GM21381 (cell line): Measurements from ENCODE around the gene TPPP.
"Not testable (repeated sequence)": the region's sequence is repeated elsewhere in the genome, so short reads cannot be mapped to it uniquely, and the experiment has no call there.

Experiments
- ATAC-seq: cut with Tn5 transposase; IDR thresholded peaks from one replicate; pipeline ENCODE4 v1.9.1; 2021; ENCODE audit warnings: mild to moderate bottlenecking, moderate library complexity; ENCODE audit not compliant: unreplicated experiment

TPPP gene

DNA sequence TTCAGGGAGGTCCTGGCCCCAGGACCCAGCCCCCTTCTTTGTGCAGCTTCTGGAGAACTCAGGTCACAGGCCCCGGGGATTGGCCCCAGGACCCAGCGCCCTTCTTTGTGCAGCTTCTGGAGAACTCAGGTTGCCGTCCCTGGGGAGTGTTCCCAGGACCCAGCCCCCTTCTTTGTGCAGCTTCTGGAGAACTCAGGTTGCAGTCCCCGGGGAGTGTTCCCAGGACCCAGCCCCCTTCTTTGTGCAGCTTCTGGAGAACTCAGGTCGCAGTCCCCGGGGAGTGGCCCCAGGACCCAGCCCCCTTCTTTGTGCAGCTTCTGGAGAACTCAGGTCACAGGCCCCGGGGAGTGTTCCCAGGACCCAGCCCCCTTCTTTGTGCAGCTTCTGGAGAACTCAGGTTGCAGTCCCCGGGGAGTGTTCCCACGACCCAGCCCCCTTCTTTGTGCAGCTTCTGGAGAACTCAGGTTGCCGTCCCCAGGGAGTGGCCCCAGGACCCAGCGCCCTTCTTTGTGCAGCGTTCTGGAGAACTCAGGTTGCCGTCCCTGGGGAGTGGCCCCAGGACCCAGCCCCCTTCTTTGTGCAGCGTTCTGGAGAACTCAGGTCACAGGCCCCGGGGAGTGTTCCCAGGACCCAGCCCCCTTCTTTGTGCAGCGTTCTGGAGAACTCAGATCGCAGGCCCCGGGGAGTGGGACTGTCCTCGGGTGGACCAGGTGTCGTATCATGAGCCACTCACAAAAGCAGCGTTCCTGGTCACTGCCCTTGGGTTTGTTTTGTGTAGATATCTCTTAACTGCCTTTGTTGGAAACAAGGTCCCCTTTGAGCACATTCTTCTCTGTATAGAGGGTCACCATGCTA lies 64.6 kb downstream of the TPPP start:
- not testable (repeated sequence) for ATAC-seq

GRCh38 chr5:627840-628239 lies 65.3 kb downstream of the TPPP start:
- ATAC-seq = no peak

GRCh38 chr5:626850-627249 lies 66.3 kb downstream of the TPPP start:
- no peak for ATAC-seq

GRCh38 chr5:625516-625915 lies 67.6 kb downstream of the TPPP start:
- no peak for ATAC-seq

DNA sequence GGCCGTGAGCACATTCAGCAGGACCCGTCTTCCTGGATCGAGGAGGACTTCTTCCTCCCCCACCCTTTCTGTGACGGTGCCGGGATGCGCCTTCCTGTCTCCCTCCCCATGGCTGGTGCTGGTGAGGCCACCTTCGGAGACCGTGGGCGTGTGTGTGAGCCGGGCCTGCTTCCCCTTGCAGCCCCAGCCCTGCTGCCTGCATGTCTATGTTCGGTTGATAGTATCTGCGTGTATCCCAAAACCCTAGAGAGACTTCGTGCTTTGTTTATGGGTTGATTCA lies 68.3 kb downstream of the TPPP start:
- ATAC-seq = no peak

DNA sequence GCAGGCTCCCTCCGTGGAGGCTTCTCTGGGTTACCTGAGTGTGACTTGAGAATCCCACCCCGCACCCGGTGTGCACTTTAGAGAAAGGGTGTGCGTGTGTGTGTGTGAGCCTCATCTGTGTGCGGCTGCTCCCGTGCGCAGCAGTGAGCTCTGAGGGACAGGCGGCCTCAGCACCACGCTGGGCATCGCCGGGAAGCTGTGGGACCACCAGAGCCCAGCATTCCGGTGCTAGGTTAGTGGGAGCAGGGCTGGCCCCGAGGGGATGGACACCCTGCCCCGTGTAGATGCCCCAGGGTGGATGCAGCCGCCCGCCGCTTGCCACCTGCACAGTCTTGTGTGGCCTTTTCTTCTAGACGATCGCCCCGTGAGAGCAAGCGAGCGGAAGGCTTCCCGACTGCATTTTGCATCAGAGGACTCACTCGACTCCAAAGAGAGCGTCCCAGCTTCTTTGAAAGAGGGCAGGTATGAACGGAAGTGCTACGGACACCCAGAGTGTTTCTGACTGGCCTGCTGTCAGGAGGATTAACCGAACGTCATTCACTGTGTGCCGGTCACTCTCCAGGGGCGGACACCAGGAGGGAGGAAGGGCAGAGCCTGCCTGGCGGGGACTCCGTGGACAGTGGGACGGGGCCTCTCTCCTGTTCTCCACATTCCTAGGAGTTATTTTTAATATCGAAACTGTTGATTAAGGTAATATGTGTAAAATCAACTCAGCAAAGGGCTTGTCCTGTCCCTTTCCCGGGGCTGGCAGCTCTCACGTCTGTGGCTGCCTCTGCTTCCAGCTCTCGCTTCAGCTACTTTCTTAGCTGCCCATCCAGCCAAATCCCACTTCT lies 68.8 kb downstream of the TPPP start:
- no peak for ATAC-seq

DNA sequence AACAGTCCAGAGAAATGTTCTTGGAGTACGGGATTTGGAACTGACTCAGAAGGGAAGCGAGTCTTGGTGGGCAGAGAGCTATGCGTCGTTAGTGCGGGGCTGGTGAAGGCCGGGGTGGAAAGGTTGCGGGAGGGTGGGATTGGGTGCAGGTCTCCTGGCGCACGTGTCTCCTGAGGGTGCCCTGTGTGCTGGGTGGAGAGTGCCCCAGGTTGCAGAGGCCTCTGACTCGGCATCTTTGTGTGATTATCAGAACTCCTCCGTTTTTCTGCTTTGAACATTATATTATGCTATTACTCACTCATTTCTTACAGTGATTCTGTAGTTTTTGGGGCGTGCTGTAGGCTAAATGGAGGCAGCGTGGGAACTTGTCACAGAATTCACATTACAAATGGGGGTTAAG lies 69.6 kb downstream of the TPPP start:
- no peak for ATAC-seq

- ATAC-seq = no peak
These were observed 70.1 kb downstream of the TPPP start for GRCh38 chr5:622946-623522.

GRCh38 chr5:622359-622758 lies 70.8 kb downstream of the TPPP start:
- ATAC-seq = no peak

DNA sequence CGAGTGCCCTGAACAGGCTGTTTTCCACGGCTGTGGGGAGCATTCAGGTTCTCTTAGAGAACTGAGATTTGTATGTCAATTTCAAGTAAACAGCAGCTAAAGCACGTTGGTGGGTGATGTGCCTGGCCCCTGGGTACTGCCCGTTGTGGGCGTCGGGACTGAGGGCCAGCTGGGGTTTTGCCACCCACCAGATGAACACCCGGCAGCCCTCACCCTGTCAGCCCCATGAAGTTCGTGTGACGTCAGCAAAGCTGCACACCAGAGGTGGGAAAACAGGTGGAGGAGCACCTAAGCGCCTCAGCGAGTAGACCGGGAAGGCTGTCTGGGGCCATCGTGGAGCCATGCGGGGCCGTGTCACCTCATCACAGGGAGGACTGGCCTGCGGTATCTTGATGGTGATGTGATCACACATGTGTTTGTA lies 71.8 kb downstream of the TPPP start:
- no peak for ATAC-seq

DNA sequence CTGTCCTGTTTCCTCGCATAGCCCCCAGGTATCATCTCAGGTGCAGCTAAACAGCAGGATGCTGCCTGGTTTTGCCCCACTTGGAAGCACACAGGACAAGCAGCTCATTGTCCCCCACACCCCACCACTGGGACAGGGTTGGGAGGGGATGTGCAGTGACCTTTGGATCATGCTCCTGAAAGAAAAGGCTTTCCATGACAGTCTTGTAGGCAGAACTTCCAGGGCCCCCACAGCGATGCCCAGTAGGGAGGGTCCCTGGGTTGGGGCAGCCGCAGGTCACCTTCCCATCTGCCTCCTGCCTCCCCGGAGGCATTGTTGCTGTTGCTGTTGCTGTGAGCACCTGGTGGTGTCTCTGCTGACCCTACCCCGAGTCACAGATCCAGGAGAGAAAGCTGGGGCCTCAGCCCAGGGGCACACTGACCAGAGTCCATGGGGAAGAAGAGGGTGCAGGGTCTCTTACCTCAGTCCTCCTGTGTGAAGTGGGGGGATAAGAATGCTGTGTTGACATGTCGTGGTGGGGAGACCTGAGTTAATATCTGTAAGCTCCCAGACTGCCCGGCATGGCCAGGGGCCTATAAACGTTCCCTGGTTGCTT lies 72.5 kb downstream of the TPPP start:
- ATAC-seq = no peak

- no peak for ATAC-seq
These were observed 73.0 kb downstream of the TPPP start for GRCh38 chr5:620152-620551.

GRCh38 chr5:619444-619843 lies 73.7 kb downstream of the TPPP start:
- no peak for ATAC-seq

- no peak for ATAC-seq
These were observed 74.7 kb downstream of the TPPP start for GRCh38 chr5:618450-618849.

- ATAC-seq = no peak
These were observed 75.3 kb downstream of the TPPP start for GRCh38 chr5:617896-618295.

GRCh38 chr5:616484-617039 lies 76.6 kb downstream of the TPPP start:
- ATAC-seq = no peak

DNA sequence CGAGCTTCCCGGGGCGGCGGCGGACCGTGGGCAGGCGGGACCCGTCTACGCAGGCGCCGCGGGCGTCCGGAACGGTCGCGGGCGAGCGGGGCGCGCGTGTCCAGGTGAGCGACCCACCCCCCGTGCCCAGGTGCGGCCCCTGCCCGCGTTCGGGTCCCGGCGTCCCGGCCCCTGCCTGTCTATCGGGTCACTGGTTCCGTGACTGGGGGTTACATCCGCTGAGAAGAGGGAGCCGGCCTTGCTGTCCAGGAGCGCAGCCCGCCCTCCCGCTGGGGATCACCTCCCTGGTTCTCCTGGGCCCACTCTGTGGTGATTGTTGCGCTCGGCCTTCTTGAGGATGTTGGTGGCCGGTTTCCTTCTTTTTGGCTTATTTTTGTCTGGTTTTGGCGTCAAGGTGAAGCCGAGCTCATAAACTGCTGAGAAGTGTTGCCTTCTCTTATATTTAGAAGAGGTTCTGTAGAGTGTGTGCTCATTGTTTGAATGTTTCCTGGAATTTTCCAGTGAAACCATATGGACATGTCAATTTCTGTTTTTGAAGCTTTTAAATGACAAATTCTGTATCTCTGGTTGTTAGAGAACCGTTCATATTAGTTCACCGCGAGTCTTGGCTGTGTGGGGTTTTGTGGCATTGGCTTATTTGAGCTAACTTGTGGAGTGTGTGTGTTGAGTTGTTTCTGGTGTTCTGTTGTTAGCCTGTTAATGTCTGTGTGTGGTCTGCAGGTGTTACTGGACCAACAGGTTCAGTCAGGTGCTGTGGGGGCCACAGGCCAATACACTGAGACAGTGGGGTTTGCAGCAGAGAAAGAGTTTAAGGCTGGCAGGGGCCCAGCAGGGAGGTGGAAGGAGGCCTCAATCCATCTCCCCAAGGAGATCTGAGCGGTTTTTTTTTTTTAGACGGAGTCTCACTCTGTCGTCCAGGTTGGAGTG lies 80.4 kb downstream of the TPPP start:
- ATAC-seq = peak; percentile 29

- peak; percentile 85 for ATAC-seq
These were observed 81.2 kb downstream of the TPPP start, which contains the start of gene CEP72 for GRCh38 chr5:611731-612486. Gene CEP72 (plus strand): TSS chr5:612340. CDS start chr5:612362, 22 bp downstream.
